GM18508 (cell line): Measurements from ENCODE around the gene COX7B2.

Experiments
- ATAC-seq: cut with Tn5 transposase; IDR thresholded peaks from one replicate; pipeline ENCODE4 v1.9.1; 2021; ENCODE audit warnings: moderate number of reproducible peaks; ENCODE audit not compliant: insufficient read depth, unreplicated experiment

COX7B2 gene

DNA sequence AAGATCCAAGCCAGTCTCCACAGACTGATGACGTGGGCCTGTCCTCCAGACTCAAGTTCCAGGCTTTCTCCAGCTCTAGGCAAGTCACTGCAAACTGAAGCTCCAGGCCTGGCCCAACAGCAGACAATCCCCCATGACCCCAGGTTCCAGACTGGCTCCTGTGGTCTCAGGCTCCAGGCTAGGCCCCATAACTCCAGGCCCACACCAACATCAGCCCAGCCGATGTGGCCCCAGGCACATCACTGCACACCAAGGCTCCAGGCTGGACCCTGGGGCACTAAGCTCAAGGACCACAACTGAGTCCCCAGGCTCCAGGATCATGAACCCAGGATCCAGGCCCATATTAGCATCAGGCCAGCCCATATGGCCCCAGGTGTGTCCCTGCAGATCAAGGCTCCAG lies 143.6 kb downstream of the COX7B2 start:
- no peak for ATAC-seq

DNA sequence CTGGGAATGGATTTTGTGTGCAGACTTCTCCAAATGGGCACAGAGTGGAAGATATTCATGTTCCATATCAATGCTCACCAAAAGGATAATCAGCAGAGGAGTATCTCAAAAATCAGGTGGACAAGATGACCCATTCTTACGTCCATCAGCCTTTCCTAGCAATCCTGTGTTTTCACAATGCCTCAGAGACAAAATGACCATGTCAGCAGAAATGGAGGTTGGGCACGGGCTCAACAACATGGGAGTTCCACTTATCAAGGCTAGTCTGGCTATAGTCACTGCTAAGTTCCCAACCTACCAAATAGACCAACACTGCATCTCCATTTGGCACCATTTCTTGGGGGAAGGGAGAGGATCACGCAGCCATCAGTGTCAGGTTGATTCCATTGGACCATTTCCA lies 179.0 kb downstream of the COX7B2 start:
- ATAC-seq, result no peak

DNA sequence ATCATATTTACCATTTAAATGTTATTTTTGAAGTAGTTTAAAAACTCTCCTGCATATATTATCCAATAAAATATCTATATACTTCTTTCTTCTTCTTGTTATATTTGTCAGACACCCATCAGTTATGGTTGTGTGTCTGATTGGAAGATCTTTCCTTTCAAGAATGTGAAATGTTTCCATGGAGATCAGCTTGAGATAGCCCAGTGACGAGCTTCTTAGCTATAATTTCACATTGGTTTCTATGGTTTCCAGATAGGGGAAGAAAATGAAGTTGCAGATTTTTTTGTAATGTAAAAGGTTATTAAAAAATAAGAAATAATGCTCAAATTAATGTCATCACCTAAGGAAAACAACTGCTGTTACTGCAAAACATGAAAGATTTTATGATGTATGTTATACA lies 189.0 kb downstream of the COX7B2 start:
- ATAC-seq, result no peak

DNA sequence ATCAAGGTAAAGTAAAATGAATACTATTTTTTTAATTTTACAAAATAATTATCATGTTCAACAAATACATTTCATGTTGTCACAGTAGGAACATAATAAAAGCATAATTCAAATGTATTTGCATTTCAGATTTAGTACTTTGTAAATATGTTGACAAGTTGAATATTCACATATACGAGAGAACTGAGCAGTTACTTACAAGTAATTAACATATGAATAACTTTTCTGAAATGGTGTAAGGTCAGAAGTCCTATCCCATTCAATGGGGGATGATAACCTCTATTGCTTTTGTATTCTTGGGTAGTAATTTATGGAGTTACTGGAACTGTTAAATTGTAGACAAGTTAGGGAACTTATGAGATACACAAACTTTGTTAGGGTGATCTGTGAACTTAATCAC lies 191.1 kb downstream of the COX7B2 start:
- no peak for ATAC-seq

DNA sequence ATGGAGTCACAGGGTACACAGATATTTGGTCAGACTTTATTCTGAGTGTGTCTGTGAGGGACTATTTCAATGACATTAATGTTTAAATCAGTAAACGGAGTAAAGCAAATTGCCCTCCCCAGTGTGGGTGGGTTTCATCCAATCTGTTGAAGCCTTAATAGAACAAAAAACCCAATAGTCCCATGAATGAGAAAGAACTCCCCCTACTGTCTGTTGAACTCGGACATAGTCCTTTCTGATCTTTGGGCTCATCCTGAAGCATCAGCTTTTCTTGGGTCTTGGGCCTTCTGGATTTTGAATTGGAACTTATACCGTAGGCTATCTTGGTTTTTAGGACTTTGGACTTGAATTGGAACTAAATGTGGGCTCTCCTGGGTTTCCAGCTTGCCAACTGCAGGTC lies 193.6 kb downstream of the COX7B2 start:
- no peak for ATAC-seq

DNA sequence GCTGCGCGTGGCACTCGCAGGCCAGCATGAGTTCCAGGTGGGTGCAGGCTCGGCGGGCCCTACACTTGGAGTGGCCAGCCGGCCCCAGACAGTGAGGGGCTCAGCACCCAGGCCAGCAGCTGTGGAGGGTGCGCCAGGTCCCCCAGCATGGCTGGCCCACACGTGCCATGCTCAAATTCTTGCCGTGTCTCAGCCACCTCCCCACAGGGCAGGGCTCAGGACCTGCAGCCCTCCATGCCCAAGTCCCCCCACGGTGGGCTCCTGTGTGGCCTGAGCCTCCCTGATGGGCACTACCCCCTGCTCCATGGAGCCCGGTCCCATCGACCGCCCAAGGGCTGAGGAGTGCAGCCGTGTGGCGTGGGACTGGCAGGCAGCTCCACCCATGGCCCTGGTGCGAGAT lies 210.2 kb downstream of the COX7B2 start:
- ATAC-seq, result no peak
